ENCODE measurements around the gene ESRP2. TPM values are rescaled to one million over a fixed set of nuclear protein-coding genes. Genes with fewer than 3 reads are reported as not detected.

The ESRP2 gene
- total RNA-seq, 2 donors from 2014 or later: 2.0 to 9.1 TPM

- Histone ChIP-seq H3K4me3 (no peak overlapping the region), H3K36me3 (no peaks in the 10 kb centered on the region), H3K27ac (no peak overlapping the region), H3K4me1 (ENCODE audit: control insufficient read depth in 1 of 2, low read depth in 2 of 2) (no peaks in the 10 kb centered on the region), H3K27me3 (replicated peaks; ENCODE audit: insufficient read depth) (no peaks in the 10 kb centered on the region), H3K9me3 (no peaks in the 10 kb centered on the region)
- TF ChIP-seq, protein P1, sequence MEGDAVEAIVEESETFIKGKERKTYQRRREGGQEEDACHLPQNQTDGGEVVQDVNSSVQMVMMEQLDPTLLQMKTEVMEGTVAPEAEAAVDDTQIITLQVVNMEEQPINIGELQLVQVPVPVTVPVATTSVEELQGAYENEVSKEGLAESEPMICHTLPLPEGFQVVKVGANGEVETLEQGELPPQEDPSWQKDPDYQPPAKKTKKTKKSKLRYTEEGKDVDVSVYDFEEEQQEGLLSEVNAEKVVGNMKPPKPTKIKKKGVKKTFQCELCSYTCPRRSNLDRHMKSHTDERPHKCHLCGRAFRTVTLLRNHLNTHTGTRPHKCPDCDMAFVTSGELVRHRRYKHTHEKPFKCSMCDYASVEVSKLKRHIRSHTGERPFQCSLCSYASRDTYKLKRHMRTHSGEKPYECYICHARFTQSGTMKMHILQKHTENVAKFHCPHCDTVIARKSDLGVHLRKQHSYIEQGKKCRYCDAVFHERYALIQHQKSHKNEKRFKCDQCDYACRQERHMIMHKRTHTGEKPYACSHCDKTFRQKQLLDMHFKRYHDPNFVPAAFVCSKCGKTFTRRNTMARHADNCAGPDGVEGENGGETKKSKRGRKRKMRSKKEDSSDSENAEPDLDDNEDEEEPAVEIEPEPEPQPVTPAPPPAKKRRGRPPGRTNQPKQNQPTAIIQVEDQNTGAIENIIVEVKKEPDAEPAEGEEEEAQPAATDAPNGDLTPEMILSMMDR (IDR thresholded peaks at IDR 0.05): no peak
- ATAC-seq (ENCODE audit: insufficient number of reproducible peaks, low FRiP score, low read depth) (no peak), DNase-seq (ENCODE audit: low spot score) (no peak)
Measured at GRCh38 chr16:68202091-68202519, 33.8 kb downstream of the ESRP2 start.

DNA sequence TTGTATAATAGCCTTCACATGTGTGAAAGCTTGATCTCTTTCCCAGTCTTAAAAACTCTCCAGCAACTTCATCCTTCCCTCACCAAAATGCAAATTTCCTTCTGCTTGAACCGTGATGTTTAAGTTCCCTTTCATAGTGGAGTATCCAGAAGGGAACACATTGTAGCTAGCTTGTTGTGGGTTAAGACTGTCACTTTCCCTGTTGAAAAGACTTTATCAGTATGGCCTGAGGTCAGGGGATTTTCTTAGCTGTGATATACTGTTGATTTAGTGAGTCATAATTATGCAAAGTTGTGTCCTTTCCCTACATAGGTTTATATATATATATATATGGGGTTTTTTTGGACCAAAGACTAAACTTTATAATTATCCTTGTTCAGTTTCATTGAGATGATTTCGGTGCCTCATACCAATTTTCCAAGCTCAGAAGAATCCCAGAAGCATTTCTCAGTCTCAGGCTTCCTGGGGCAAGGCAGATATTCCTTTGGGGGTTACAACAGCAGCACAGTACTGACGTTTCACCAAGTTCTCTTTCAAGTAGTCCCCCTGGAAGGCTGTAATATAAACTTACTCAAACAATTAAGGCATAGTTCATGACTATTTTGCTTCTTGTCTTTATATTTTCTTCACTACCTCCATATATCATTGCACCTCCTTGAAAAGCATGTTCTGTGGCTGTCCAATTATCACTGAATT is 35.7 kb downstream of the ESRP2 start:
- no peak overlapping the region for H3K4me3 ChIP-seq
- no peaks in the 10 kb centered on the region for H3K4me1 ChIP-seq (ENCODE audit: control insufficient read depth in 1 of 2, low read depth in 2 of 2)
- DNase-seq (ENCODE audit: low spot score): no peak
- TF ChIP-seq, protein P1 (IDR thresholded peaks at IDR 0.05): no peak
- ATAC-seq (ENCODE audit: insufficient number of reproducible peaks, low FRiP score, low read depth): no peak
- no peaks in the 10 kb centered on the region for H3K27me3 ChIP-seq (replicated peaks; ENCODE audit: insufficient read depth)
- no peaks in the 10 kb centered on the region for H3K36me3 ChIP-seq
- no peaks in the 10 kb centered on the region for H3K9me3 ChIP-seq
- no peak overlapping the region for H3K27ac ChIP-seq

- TF ChIP-seq, protein P1 (IDR thresholded peaks at IDR 0.05): no peak
- no peak overlapping the region for H3K4me3 ChIP-seq
- no peaks in the 10 kb centered on the region for H3K27me3 ChIP-seq (replicated peaks; ENCODE audit: insufficient read depth)
- no peaks in the 10 kb centered on the region for H3K4me1 ChIP-seq (ENCODE audit: control insufficient read depth in 1 of 2, low read depth in 2 of 2)
- H3K9me3 ChIP-seq: no peaks in the 10 kb centered on the region
- no peaks in the 10 kb centered on the region for H3K36me3 ChIP-seq
- DNase-seq (ENCODE audit: low spot score): no peak
- no peak overlapping the region for H3K27ac ChIP-seq
- ATAC-seq (ENCODE audit: insufficient number of reproducible peaks, low FRiP score, low read depth): no peak
Measured at GRCh38 chr16:68197250-68197649, 38.7 kb downstream of the ESRP2 start.

DNA sequence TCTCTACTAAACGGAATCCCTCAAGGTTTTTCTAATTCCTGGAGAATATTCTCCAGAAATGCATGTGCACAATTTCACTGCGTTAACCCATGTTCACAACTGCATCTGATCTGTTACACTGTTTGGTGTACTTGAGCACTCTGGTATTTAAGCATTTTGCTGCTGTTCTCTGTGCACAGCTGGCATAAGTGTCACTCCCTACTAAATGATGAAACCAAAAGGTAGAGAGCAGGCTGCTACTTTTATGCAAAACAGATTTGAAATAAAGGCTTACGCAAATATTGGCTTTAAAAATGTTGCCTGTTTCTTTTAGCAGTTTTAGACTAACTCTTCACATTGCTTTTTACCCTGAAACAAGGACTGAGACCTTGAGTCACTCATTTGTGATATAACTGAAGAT is 41.7 kb downstream of the ESRP2 start:
- Histone ChIP-seq H3K4me1 (ENCODE audit: control insufficient read depth in 1 of 2, low read depth in 2 of 2) (no peaks in the 10 kb centered on the region), H3K4me3 (no peak overlapping the region), H3K27ac (no peak overlapping the region), H3K36me3 (peaks cover 10% of the 10 kb centered on the region), H3K9me3 (no peaks in the 10 kb centered on the region), H3K27me3 (replicated peaks; ENCODE audit: insufficient read depth) (no peaks in the 10 kb centered on the region)
- DNase-seq (ENCODE audit: low spot score) (no peak), ATAC-seq (ENCODE audit: insufficient number of reproducible peaks, low FRiP score, low read depth) (no peak)
- TF ChIP-seq, protein P1 (IDR thresholded peaks at IDR 0.05): no peak

- no peak overlapping the region for H3K27ac ChIP-seq
- H3K4me3 ChIP-seq: no peak overlapping the region
- ATAC-seq (ENCODE audit: insufficient number of reproducible peaks, low FRiP score, low read depth): no peak
- H3K4me1 ChIP-seq (ENCODE audit: control insufficient read depth in 1 of 2, low read depth in 2 of 2): no peaks in the 10 kb centered on the region
- peaks cover 14% of the 10 kb centered on the region for H3K36me3 ChIP-seq
- H3K27me3 ChIP-seq (replicated peaks; ENCODE audit: insufficient read depth): no peaks in the 10 kb centered on the region
- H3K9me3 ChIP-seq: no peaks in the 10 kb centered on the region
- no peak for DNase-seq (ENCODE audit: low spot score)
- TF ChIP-seq, protein P1 (IDR thresholded peaks at IDR 0.05): no peak
Measured at GRCh38 chr16:68190736-68191510, 45.0 kb downstream of the ESRP2 start.
